Measurements from ENCODE around the gene TBC1D9B. TPM values are rescaled to one million over a fixed set of nuclear protein-coding genes. Genes with fewer than 3 reads are reported as not detected.

Gene TBC1D9B
- total and polyA plus RNA-seq, 2 experiments from 2014 or later = 77.0 to 97.3 TPM

DNA sequence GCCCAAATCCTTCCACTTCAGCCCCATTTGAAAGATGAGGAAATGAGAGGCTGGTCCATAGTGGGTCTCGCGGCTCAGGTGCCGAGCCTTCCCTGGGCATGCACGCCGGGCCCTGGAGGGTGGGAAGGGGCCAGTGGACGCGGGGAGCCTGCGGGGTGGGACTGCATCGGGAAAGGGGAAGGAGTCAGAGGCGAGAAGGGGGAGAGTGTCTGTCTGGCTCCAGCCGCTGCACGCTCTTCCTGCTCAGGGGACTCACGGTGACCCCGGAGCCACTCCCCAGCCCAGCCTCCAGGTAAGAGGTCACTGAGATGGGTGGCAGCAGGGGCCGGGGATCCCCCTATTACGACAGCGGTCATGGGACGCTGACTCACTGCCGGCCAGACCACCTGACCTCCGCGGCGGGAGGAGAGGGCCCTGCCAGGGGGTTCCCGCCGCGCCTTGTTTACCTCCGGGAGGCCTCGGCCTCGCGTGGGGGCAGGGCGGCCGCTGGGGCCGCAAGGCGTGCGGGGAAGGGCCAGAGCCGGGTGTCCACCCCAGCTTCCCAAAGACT lies 88.9 kb downstream of the TBC1D9B start:
- Histone ChIP-seq H3K79me2 (peaks cover 38% of the 10 kb centered on the region), H2AFZ (no peak overlapping the region), H3K27ac (peak overlapping the region; percentile 99), H3K4me3 (no peak overlapping the region), H3K27me3 (no peaks in the 10 kb centered on the region), H3K36me3 (replicated peaks; ENCODE audit: insufficient read depth, low read depth) (no peaks in the 10 kb centered on the region), H3K4me2 (peak overlapping the region; percentile 95), H3K9me2 (replicated peaks; ENCODE audit: insufficient read depth) (no peaks in the 10 kb centered on the region), H3K4me1 (ENCODE audit: insufficient read depth) (peaks cover 45% of the 10 kb centered on the region), H4K20me1 (ENCODE audit: insufficient read depth, poor library complexity, severe bottlenecking) (peaks cover 27% of the 10 kb centered on the region), H3K9me3 (ENCODE audit: low read depth) (no peaks in the 10 kb centered on the region)
- 3% methylated on average over 14 of the region's 35 CpGs for WGBS (ENCODE audit: low lambda C conversion rate, missing lambda C conversion rate)
- DNase-seq (ENCODE audit: low spot score) = peak; percentile 98
- TF ChIP-seq EZH2 (IDR thresholded peaks at IDR 0.05; ENCODE audit: borderline replicate concordance) = no peak
- TF ChIP-seq EZH2phosphoT487 (IDR thresholded peaks at IDR 0.05; ENCODE audit: low read depth, severe bottlenecking, unreplicated experiment) = no peak

DNA sequence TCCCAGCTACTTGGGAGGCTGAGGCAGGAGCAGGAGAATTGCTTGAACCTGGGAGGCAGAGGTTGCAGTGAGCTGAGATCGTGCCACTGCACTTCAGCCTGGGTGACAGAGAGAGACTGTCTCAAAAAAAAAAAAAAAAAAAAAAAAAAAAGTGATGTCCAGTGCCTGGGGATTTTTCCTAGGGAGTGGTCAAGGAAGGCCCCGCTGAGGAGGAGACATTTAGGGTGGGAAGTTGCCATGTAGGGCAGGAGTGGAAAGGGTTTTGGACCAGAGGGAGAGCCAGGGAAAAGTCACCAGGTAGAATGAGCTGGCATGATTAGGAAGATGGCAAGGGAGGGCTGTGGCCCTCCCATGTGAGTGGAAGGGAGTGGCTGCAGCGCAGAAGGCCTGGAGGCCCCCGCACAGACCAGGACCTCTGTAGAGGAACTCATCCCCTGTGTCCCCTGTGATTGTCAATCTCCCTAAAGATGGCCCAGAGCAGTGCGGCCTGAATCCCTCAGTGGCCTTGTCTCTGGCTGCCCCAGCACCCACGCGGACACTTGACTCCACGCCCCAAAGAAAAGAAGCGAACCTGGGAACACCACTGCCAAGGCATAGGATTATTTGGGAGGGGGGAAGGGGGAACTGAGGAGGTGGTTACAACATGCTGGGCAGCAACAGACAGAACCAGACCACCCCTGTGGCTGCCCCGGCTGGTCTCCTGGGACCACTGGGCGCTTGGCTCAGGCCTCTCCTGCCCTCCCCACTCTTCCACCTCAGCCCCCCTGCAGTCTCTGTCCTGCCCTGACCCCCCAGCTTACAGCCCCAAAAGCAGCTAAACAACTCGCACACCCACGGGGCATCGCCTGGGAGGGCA lies 89.6 kb downstream of the TBC1D9B start:
- H3K4me1 ChIP-seq (ENCODE audit: insufficient read depth) = peaks cover 41% of the 10 kb centered on the region

GRCh38 chr5:179817470-179817840 lies 90.2 kb downstream of the TBC1D9B start:
- H3K4me1 ChIP-seq (ENCODE audit: insufficient read depth) = peaks cover 36% of the 10 kb centered on the region
- peak overlapping the region; percentile 96 for H3K4me2 ChIP-seq
- peak overlapping the region; percentile 99 for H3K27ac ChIP-seq
- H3K36me3 ChIP-seq (replicated peaks; ENCODE audit: insufficient read depth, low read depth) = no peaks in the 10 kb centered on the region
- no peaks in the 10 kb centered on the region for H3K9me3 ChIP-seq (ENCODE audit: low read depth)
- H3K4me3 ChIP-seq = no peak overlapping the region
- TF ChIP-seq CTCF (IDR thresholded peaks at IDR 0.05; ENCODE audit: poor library complexity) (no peak), EZH2 (IDR thresholded peaks at IDR 0.05; ENCODE audit: borderline replicate concordance) (no peak), EZH2phosphoT487 (IDR thresholded peaks at IDR 0.05; ENCODE audit: low read depth, severe bottlenecking, unreplicated experiment) (no peak)
- H3K9me2 ChIP-seq (replicated peaks; ENCODE audit: insufficient read depth) = no peaks in the 10 kb centered on the region
- no peak for DNase-seq (ENCODE audit: low spot score)
- H3K27me3 ChIP-seq = no peaks in the 10 kb centered on the region
- peak overlapping the region; percentile 72 for H2AFZ ChIP-seq
- H4K20me1 ChIP-seq (ENCODE audit: insufficient read depth, poor library complexity, severe bottlenecking) = peaks cover 13% of the 10 kb centered on the region
- 89% methylated on average over 8 of the region's 8 CpGs for WGBS (ENCODE audit: low lambda C conversion rate, missing lambda C conversion rate)
- peaks cover 25% of the 10 kb centered on the region for H3K79me2 ChIP-seq

More for the DNA sequence above, 89.6 kb downstream of the TBC1D9B start:
- H3K27me3 ChIP-seq = no peaks in the 10 kb centered on the region
- H3K4me3 ChIP-seq = no peak overlapping the region
- H4K20me1 ChIP-seq (ENCODE audit: insufficient read depth, poor library complexity, severe bottlenecking) = peaks cover 20% of the 10 kb centered on the region
- no peaks in the 10 kb centered on the region for H3K9me2 ChIP-seq (replicated peaks; ENCODE audit: insufficient read depth)
- peak overlapping the region; percentile 95 for H3K4me2 ChIP-seq
- peaks cover 31% of the 10 kb centered on the region for H3K79me2 ChIP-seq
- H3K27ac ChIP-seq = peak overlapping the region; percentile 99
- no peak overlapping the region for H2AFZ ChIP-seq
- H3K9me3 ChIP-seq (ENCODE audit: low read depth) = no peaks in the 10 kb centered on the region
- no peaks in the 10 kb centered on the region for H3K36me3 ChIP-seq (replicated peaks; ENCODE audit: insufficient read depth, low read depth)
- no peak for DNase-seq (ENCODE audit: low spot score)
- 64% methylated on average over 13 of the region's 14 CpGs for WGBS (ENCODE audit: low lambda C conversion rate, missing lambda C conversion rate)
- TF ChIP-seq EZH2 (IDR thresholded peaks at IDR 0.05; ENCODE audit: borderline replicate concordance) (no peak), EZH2phosphoT487 (IDR thresholded peaks at IDR 0.05; ENCODE audit: low read depth, severe bottlenecking, unreplicated experiment) (no peak), CTCF (IDR thresholded peaks at IDR 0.05; ENCODE audit: poor library complexity) (no peak)

Data from hepatocyte (in vitro differentiated cells).